NCI-H1105 (cell line): ENCODE measurements around the gene LYPD6B.
A peak's percentile ranks its signal among the peaks of the same experiment; 100 is the strongest.

Source experiments
- DNase-seq: peaks from one replicate; lab custom pipeline; 2025; lab: John Stamatoyannopoulos, UW

LYPD6B gene

GRCh38 chr2:149038442-149039212, at the start of gene LYPD6B:
TSS of gene LYPD6B (plus strand) at chr2:149038699. CDS start at chr2:149130949, 92,250 bp downstream.
- DNase-seq, result peak; percentile 11

GRCh38 chr2:148989882-148990493, 48.5 kb upstream of the LYPD6B start:
- peak; percentile 74 for DNase-seq

- DNase-seq, result no peak
Observed at GRCh38 chr2:148990968-148991367, 47.5 kb upstream of the LYPD6B start.

- DNase-seq, result no peak
Observed at GRCh38 chr2:148992448-148992847, 46.1 kb upstream of the LYPD6B start.

- DNase-seq, result no peak
Observed at GRCh38 chr2:148993351-148993750, 45.1 kb upstream of the LYPD6B start.

- DNase-seq, result peak; percentile 37
Observed at GRCh38 chr2:148994341-148994740, 44.2 kb upstream of the LYPD6B start.

GRCh38 chr2:148996805-148997204, 41.7 kb upstream of the LYPD6B start:
- DNase-seq, result no peak

- no peak for DNase-seq
Observed at GRCh38 chr2:148998165-148998830, 40.2 kb upstream of the LYPD6B start.

- DNase-seq, result no peak
Observed at GRCh38 chr2:148998831-148999200, 39.7 kb upstream of the LYPD6B start.

GRCh38 chr2:148999451-148999921, 39.0 kb upstream of the LYPD6B start:
- no peak for DNase-seq

GRCh38 chr2:149000158-149000938, 38.2 kb upstream of the LYPD6B start:
- no peak for DNase-seq

GRCh38 chr2:149001496-149001895, 37.0 kb upstream of the LYPD6B start:
- no peak for DNase-seq

GRCh38 chr2:149002378-149002890, 36.1 kb upstream of the LYPD6B start:
- no peak for DNase-seq

- no peak for DNase-seq
Observed at GRCh38 chr2:149002891-149003740, 35.4 kb upstream of the LYPD6B start.

- no peak for DNase-seq
Observed at GRCh38 chr2:149004836-149005235, 33.7 kb upstream of the LYPD6B start.

GRCh38 chr2:149005471-149006077, 32.9 kb upstream of the LYPD6B start:
- DNase-seq, result no peak

- DNase-seq, result peak; percentile 15
Observed at GRCh38 chr2:149006883-149007543, 31.5 kb upstream of the LYPD6B start.

GRCh38 chr2:149008381-149008780, 30.1 kb upstream of the LYPD6B start:
- DNase-seq, result no peak

- no peak for DNase-seq
Observed at GRCh38 chr2:149009576-149010461, 28.7 kb upstream of the LYPD6B start.
